Epithelial cell of esophagus (primary cell): ENCODE data around the gene EXOC8.
A peak's percentile ranks its signal among the peaks of the same experiment; 100 is the strongest.
"Not testable (repeated sequence)": the region's sequence is repeated elsewhere in the genome, so short reads cannot be mapped to it uniquely, and the experiment has no call there.

Experiments used
- DNase-seq: peaks from one replicate; pipeline ENCODE4 v3.0.0; 2010; ENCODE audit warnings: low read depth
- H3K4me3 ChIP-seq: 2 replicates; pipeline ENCODE4 v1.5.1; 2011; ENCODE audit warnings: mild to moderate bottlenecking, low read length, control low read depth
- TF ChIP-seq, protein P1 (sequence below): IDR thresholded peaks from 2 replicates; pipeline ENCODE4 v1.5.1; 2011; ENCODE audit warnings: low read depth, mild to moderate bottlenecking, low read length, control low read depth, inconsistent platforms; ENCODE audit not compliant: insufficient read depth; ENCODE audit errors: missing control alignments

The EXOC8 gene

GRCh38 chr1:231354330-231355020 lies 16.8 kb upstream of the EXOC8 start:
- DNase-seq: no peak
- no peak overlapping the region for H3K4me3 ChIP-seq
- TF ChIP-seq, protein P1, sequence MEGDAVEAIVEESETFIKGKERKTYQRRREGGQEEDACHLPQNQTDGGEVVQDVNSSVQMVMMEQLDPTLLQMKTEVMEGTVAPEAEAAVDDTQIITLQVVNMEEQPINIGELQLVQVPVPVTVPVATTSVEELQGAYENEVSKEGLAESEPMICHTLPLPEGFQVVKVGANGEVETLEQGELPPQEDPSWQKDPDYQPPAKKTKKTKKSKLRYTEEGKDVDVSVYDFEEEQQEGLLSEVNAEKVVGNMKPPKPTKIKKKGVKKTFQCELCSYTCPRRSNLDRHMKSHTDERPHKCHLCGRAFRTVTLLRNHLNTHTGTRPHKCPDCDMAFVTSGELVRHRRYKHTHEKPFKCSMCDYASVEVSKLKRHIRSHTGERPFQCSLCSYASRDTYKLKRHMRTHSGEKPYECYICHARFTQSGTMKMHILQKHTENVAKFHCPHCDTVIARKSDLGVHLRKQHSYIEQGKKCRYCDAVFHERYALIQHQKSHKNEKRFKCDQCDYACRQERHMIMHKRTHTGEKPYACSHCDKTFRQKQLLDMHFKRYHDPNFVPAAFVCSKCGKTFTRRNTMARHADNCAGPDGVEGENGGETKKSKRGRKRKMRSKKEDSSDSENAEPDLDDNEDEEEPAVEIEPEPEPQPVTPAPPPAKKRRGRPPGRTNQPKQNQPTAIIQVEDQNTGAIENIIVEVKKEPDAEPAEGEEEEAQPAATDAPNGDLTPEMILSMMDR: no peak

GRCh38 chr1:231353086-231353485 lies 15.4 kb upstream of the EXOC8 start:
- no peak overlapping the region for H3K4me3 ChIP-seq
- TF ChIP-seq, protein P1: no peak
- DNase-seq: no peak

- H3K4me3 ChIP-seq: no peak overlapping the region
- TF ChIP-seq, protein P1: no peak
- no peak for DNase-seq
These were observed 14.2 kb upstream of the EXOC8 start for GRCh38 chr1:231351816-231352215.

GRCh38 chr1:231348856-231349255 lies 11.2 kb upstream of the EXOC8 start:
- DNase-seq, H3K4me3 ChIP-seq: not testable (repeated sequence)

GRCh38 chr1:231348442-231348841 lies 10.8 kb upstream of the EXOC8 start:
- DNase-seq: no peak
- TF ChIP-seq, protein P1: no peak
- no peak overlapping the region for H3K4me3 ChIP-seq

DNA sequence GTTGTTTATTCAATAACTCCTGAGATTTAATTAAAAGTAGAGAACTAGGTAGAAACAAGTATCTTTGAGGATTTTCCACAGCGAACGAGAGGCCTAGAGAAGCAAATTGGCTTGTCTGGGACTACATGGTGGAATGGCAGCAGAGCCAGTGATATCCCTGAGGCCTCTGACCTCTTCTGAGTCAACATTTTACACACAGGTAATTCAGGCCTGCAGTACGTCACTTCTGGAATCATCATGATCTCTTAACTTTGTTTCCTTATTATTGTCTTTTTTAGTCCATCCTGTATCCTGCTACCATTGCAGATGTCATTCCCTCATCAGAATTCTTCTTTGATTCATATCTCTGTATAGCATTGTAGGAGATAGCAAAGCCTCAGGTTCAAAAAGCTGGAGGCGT lies 10.3 kb upstream of the EXOC8 start:
- no peak overlapping the region for H3K4me3 ChIP-seq
- no peak for DNase-seq
- TF ChIP-seq, protein P1: no peak

DNA sequence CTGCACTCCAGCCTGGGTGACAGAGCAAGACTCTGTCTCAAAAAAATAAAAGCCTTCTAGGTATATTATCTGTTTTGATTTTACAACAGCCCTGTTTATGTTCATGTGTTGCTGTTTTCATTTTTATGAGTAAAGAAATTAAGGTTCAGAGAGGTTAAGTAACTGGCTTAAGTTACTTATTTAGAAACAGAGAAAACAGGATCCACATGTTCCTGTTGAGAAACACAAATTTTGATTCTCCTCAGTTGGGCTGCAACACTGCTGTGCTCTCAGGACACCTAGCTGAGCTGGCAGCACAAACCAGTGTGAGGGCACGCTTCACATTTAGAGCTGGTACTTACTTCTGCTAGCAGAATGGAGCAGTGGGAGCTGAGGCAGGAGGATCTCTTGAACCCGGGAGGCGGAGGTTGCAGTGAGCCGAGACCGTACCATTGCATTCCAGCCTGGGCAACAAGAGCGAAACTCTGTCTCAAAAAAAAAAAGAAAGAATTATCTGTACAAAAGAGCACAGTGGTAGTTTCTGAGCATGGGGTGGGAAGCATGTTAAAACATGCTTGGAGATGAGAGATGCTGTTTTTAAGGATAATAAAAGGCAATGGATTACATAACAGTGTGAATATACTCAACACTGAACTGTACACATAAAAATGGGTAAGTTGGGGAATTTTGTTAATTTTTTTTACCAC lies 2.8 kb upstream of the EXOC8 start:
- TF ChIP-seq, protein P1: no peak
- no peak overlapping the region for H3K4me3 ChIP-seq
- DNase-seq: peak; percentile 16
